Measurements from ENCODE around the gene FRS3.
A peak's percentile ranks its signal among the peaks of the same experiment; 100 is the strongest.
"Not testable (repeated sequence)": the region's sequence is repeated elsewhere in the genome, so short reads cannot be mapped to it uniquely, and the experiment has no call there.

FRS3 gene

GRCh38 chr6:41779788-41780550 is at the start of gene FRS3:
Gene FRS3 (minus strand): TSS chr6:41779900. CDS start chr6:41776987, 2,913 bp downstream.
- peak; percentile 96 for DNase-seq

- DNase-seq, result no peak
Measured at GRCh38 chr6:41826343-41827022, 46.8 kb upstream of the FRS3 start.

GRCh38 chr6:41824571-41825569 is 45.2 kb upstream of the FRS3 start:
- DNase-seq, result no peak

GRCh38 chr6:41823178-41823577 is 43.5 kb upstream of the FRS3 start:
- DNase-seq, result no peak

- DNase-seq, result no peak
Measured at GRCh38 chr6:41822021-41822420, 42.3 kb upstream of the FRS3 start.

GRCh38 chr6:41821266-41821665 is 41.6 kb upstream of the FRS3 start:
- no peak for DNase-seq

GRCh38 chr6:41818271-41819054 is 38.8 kb upstream of the FRS3 start:
- no peak for DNase-seq

GRCh38 chr6:41815587-41815986 is 35.9 kb upstream of the FRS3 start:
- DNase-seq, result no peak

- no peak for DNase-seq
Measured at GRCh38 chr6:41814629-41815028, 34.9 kb upstream of the FRS3 start.

- no peak for DNase-seq
Measured at GRCh38 chr6:41813956-41814355, 34.3 kb upstream of the FRS3 start.

- DNase-seq, result no peak
Measured at GRCh38 chr6:41813469-41813868, 33.8 kb upstream of the FRS3 start.

GRCh38 chr6:41811946-41812345 is 32.2 kb upstream of the FRS3 start:
- not testable (repeated sequence) for DNase-seq

GRCh38 chr6:41811095-41811494 is 31.4 kb upstream of the FRS3 start:
- no peak for DNase-seq

GRCh38 chr6:41805830-41806774 is 26.4 kb upstream of the FRS3 start:
- DNase-seq, result no peak

GRCh38 chr6:41801380-41801779 is 21.7 kb upstream of the FRS3 start:
- no peak for DNase-seq

- no peak for DNase-seq
Measured at GRCh38 chr6:41799559-41799911, 19.8 kb upstream of the FRS3 start.

- no peak for DNase-seq
Measured at GRCh38 chr6:41798901-41799558, 19.3 kb upstream of the FRS3 start.

- no peak for DNase-seq
Measured at GRCh38 chr6:41796474-41796873, 16.8 kb upstream of the FRS3 start.

GRCh38 chr6:41791984-41792383 is 12.3 kb upstream of the FRS3 start:
- DNase-seq, result no peak

GRCh38 chr6:41791305-41791704 is 11.6 kb upstream of the FRS3 start:
- no peak for DNase-seq

- DNase-seq, result no peak
Measured at GRCh38 chr6:41790045-41790444, 10.3 kb upstream of the FRS3 start.
